NB4 (cell line): Measurements from ENCODE around the gene CORO1C.

ENCODE experiments used
- MAX ChIP-seq: IDR thresholded peaks from 2 replicates; pipeline ENCODE4 v1.6.1; 2011; ENCODE audit warnings: low read depth, low read length
- POLR2A ChIP-seq: IDR thresholded peaks from 2 replicates; pipeline ENCODE4 v1.6.1; 2011; ENCODE audit warnings: mild to moderate bottlenecking; ENCODE audit not compliant: insufficient read length; ENCODE audit errors: extremely low read depth
- TF ChIP-seq, protein P1 (sequence below): IDR thresholded peaks from one replicate; pipeline ENCODE4 v1.5.1; 2012; ENCODE audit warnings: low read depth, low read length

- TF ChIP-seq, protein P1, sequence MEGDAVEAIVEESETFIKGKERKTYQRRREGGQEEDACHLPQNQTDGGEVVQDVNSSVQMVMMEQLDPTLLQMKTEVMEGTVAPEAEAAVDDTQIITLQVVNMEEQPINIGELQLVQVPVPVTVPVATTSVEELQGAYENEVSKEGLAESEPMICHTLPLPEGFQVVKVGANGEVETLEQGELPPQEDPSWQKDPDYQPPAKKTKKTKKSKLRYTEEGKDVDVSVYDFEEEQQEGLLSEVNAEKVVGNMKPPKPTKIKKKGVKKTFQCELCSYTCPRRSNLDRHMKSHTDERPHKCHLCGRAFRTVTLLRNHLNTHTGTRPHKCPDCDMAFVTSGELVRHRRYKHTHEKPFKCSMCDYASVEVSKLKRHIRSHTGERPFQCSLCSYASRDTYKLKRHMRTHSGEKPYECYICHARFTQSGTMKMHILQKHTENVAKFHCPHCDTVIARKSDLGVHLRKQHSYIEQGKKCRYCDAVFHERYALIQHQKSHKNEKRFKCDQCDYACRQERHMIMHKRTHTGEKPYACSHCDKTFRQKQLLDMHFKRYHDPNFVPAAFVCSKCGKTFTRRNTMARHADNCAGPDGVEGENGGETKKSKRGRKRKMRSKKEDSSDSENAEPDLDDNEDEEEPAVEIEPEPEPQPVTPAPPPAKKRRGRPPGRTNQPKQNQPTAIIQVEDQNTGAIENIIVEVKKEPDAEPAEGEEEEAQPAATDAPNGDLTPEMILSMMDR, result no peak
- TF ChIP-seq POLR2A, result no peak
- no peak for TF ChIP-seq MAX
Measured at GRCh38 chr12:108777156-108777555, 45.8 kb upstream of the CORO1C start.
